HG03571 (cell line): ENCODE measurements around the gene RASA1.

Source experiments
- ATAC-seq: cut with Tn5 transposase; IDR thresholded peaks from one replicate; pipeline ENCODE4 v1.9.1; 2021; ENCODE audit not compliant: unreplicated experiment

RASA1 gene

DNA sequence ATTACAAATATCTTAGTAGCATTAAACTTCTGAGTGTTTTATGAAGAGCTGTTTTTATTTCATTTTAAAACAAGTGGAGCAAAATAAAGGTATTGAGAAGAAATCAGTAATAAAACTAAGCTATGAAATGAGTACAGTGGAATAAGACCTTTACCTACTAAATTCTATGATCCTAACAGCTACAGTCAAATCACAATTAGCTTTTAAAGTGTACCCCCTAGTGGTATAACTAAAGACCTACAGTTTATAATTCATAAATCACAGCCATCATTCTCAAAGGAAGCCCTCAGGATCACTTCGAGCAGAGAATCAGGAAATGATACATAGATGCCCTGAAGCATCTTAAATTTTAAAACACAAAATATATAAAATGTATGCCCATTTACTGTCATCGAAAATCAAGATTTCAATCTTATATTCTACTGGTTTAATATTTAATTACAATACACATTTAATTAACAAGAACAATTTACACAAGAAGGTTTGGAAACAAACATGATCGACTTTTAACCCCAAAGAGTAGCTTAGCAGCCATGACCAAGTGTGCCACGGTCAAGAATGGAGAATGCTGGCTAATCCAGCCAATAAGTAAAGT, 132.7 kb downstream of the RASA1 start:
- peak; percentile 66 for ATAC-seq

DNA sequence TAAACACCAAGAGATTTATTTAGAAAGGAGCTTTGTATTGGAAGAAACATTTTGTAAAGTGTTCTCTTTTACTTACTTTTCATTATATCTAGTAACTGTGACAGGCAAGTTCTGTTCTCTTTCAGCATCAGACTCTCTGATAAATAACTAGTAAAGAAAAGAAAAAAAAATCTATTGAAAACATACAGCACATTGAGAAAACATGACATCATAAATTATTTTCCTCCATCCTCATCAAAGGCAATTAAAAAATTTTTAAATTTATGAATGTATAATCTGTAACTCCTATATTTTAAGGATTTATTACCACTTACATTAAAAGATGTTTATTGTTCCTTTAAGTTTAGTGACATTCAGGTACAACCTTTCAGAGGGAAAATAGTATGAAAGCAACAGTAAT, 133.9 kb downstream of the RASA1 start:
- no peak for ATAC-seq

DNA sequence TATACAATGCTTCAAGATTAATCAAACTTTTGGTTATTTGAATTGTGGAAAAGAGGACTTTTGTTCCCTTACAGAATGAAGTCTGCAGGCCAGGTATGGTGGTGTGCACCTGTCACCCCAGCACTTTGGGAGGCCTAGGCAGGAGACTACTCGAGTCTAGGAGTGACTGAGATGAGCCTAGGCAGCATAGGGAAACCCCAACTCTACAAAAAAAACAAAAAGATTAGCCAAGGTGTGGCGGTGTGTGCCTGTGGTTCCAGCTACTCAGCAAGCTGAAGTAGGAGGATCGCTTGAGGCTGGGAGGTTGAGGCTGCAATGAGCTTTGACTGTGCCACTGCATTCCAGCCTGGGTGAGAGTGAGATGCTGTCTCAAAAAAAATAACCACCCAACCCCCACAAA, 135.7 kb downstream of the RASA1 start:
- no peak for ATAC-seq

DNA sequence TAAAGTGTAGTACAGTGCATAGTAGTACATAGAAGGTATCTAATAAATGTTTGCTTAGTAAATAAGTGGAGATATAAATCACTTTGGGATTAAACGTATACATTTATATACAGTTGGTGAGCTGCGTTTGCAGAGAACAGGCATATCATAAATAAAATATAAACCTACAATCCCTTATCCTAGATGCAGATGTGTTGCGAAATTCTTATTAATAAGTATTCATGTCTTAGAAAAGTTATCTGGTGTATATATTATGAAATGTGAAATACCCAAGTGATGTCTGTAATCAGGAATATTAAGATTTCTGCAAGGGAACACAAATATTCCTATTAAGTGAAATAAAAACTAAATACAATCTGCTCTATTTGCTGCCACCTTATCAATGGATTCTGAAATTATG, 136.2 kb downstream of the RASA1 start:
- ATAC-seq, result no peak

DNA sequence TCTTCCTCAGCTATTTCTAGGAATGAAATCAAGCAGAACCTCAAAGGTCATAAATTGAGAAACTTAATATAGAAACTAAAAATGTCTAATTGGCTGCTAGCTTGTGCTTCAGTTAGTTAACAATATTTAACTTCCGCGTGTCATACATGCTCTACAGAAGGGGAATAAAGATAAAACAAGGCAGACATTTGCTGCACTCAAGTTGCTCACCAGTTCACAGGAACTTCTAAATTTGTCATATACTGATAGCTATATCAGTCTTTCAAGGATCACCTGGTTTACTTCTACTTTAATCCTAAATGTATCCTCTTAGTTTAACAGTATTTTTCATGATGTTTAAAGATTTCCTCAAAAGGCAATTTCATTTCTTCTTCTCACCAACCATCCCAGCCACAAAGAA, 136.7 kb downstream of the RASA1 start:
- ATAC-seq, result no peak

DNA sequence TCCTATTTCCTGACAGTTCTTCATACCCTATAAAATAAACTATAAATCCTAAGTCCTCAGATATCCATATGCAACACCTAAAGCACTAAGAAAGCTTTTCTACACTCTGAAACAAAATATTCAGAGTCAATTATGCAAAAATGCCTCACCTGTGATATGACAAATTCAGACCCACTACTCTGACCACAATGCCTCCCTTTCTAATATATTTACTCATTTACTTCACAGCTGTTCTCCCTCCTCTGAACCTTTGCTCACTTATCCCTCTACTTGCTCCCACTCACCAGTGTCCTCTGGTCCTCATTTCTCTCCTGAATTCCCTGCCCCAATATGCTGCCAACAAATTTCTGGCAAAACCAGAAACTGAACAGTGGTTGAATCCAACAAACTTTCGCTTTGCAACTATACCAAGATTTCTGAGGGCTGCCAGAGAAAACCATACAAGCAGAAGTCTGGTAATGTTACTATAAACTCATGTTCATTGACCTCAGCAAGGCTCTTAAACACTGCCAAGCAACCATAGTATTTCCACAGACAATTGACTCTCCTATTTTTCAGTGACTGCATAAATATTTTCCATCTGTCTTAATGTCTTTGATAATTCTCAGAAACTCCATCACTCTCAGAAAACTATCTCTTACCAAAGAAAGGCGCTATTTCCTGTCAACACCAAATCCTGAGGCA, 137.9 kb downstream of the RASA1 start:
- no peak for ATAC-seq

DNA sequence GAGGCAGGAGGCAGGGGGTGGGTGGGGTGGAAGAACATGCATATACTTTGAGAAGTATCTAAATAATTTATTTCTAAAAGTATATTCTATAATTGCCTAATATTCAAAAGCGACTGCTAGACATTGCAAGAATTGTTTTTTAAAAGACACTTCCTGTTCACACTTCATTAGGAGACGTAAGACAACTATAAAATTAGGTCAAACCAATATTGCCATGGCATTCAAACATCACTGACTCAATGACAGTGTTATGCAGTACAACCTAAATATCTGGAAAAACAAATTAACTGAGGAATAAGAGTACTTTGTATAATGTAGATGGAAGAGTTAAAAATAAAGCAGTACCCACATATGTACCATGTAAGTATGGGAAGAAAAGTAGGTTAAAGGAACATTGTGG, 140.5 kb downstream of the RASA1 start:
- ATAC-seq, result no peak

DNA sequence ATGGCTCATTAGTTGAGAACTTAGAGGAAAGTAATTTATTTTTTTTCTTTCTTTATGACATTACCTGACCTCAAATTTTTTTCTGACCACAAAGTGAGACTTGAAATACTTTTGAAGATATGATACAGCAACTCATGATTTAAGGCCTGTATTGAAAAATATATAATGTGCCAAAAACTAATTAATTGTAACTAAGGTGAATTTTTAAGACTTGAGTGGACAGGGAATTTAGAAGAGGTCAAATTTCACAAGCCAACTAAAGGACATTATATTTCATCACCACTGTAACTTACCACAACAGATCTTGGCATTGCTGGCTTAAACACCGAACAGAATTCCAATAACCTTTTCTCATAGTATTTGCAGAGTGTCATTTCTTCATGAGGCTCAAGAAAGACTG, 143.2 kb downstream of the RASA1 start:
- no peak for ATAC-seq

DNA sequence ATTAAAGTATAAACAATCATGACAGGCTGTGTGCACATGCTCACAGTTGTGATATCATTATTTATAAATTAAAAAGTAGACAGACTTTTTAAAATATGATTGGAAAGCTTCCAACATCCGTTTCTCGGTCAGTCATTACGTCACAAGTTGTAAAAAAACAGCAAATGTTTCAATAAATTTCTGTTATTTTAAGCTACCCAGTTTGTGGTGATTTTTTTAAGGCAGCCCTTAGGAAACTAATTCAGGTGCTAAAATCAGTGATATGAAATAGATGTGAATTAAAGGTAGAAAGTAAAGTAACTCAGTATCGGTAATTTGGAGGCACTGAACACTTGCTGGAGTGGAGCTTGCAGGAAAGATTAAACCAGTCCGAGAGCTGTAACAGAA, 143.9 kb downstream of the RASA1 start:
- no peak for ATAC-seq

DNA sequence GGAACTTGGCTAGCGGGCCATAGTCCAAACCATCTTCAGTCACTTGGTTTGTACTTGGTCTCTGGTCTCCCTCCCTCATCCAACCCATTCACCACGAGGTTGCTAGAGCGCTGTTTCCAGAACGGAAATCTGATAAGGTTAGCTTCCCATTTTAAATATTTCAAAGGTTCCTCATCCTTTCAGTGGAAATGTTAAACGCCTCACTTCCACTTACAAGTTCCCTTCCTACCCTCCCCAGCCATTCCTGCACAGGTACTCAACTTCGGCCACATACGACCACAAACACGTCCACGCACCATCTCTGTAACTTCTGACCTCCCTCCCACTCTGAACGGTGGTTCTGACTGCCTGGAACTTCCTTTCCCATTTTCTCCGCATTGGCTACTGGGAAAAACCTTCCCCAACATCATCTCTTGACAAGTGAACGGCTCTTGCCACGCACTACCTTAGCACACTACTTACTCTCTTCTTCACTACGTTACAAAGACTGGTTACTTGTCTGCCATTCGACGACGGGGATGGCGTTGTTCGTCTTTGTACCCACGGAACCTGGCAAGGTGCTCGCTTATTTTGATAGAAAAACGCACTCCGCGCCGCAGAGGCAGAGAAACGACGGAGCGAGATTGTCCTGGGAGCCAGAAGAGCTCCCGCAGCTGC, 144.4 kb downstream of the RASA1 start:
- ATAC-seq, result peak; percentile 12

DNA sequence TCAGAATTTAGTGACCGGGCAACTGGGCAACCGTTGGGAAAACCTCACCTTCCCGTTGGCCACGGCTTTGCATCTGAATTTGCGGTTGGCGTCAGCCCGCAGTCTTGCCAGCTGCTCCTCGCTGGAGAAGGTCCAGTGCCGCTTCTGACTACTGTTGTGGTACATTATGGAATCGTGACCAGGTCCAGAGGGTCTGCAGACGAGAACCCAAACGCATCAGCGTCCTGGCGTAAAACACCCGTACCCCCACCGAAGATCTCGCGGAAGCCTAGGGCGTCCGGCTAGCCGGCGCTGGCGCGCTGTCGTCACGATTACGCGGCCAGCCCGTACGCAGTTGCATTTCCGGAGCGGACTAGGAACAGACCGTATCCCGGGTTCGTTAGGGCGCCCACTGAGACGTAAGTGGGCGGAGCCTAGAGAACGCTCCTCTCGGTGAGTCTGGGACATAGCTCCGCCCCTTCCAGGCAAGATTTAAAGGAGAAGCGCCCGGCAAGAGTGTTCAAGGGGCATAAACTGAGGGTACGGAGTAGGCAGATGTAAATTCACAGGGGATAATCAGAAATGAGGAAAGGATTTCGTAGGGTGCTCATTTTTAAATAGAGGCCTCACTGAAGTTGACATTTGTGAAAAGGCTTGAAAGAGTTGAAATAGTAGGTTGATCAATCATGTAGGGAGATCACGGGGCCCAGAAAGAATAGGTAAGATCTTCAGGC, 145.1 kb downstream of the RASA1 start, which contains the start of gene CCNH:
Gene CCNH (minus strand): TSS at position 301 of the 713 bp plus-strand sequence. CDS start 136 bp downstream, at position 165.
- peak; percentile 100 for ATAC-seq

DNA sequence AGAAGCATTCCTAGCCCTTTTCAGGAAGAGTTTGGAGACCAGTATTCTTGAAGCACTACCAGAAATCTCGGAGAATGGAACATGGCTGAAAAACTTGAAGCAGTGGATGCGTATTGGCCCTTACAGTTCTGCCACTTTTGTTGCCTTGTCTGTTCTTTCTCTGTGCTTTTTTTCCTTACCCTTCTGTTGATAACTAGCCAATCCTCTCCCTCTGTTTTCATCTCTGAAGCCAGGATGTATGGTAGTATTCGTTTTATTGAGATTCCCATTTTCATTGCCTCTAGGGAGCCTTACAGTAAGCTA, 145.6 kb downstream of the RASA1 start:
- no peak for ATAC-seq

DNA sequence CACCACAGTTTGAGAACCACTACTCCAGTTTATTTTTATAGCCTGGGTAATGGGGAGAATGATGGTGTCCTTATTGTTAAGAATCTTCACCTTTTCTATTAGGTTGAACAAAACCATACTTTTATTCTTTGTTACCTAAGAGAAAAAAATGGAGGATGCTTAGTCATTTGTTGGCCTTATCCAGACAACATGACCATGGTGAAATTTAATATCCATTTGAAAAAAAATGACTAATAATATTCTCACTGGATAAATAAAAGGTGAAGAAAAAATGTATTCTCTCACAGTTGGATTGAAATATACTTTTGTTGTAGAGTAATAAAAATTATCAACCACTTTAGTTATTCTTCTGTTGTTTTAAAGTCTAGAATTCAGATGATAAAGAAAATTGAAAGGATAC, 150.8 kb downstream of the RASA1 start:
- no peak for ATAC-seq

DNA sequence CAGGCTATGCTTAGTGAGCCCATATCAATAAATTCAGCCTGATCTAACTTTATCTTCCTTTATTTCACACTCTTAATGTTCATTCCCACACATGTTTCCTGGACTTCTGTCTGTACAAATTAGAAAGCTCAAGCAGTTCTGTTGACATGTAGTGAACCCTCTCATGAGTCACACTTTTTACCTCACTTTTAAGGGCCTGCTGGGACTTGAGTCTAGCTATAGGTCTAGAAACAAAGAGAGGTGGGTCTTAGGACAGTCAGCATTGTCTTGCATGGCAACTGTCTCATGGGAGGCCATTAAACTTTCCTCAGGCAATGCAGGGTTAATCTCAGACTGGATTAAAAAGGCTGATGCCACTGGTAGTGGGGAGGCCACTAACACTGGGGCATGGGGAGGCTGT, 153.6 kb downstream of the RASA1 start:
- ATAC-seq, result no peak

DNA sequence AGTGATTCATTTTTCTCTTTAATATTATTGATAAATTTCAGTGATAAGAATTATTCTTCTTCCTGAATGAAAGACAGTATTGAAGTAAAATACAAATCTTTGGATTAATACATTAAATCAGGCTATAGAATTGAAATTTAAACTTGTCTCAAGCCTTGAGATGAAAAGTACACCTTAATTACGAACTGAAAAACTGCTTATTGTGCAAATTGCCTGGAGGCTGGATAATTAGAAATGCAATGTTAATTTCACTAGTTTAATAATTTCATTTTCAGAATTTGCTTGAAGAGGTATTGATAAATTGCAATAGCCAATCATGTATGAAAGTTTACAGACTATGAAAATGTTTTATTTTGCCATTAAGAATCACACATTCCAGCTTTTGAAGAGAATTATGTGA, 156.1 kb downstream of the RASA1 start:
- no peak for ATAC-seq

DNA sequence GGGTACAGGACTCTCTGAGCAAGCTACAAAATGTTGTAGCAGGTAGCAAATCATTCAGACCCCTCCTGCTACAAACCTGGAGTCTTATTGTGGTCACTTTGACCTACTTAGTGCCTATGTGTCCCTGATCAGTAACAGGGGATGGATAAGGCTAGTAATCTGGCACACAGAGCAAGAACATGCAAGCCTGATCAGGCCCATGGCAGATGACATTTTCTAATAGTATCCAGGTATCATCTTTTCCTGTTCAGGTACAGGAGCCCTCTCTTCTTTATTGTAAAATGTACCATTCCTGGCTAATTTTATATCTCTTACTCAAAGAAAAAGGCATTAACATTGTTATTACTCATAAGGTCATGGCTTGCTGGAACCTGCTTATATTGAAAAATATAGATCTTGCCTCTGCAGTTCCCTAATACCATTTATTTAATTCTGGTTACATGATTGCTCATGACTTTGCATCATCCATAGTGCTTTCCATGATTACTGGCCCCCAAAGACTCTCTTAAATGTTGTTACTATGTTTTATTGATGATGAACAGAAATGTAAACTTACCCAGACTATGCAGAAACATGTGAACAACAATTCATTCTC, 163.3 kb downstream of the RASA1 start:
- no peak for ATAC-seq

DNA sequence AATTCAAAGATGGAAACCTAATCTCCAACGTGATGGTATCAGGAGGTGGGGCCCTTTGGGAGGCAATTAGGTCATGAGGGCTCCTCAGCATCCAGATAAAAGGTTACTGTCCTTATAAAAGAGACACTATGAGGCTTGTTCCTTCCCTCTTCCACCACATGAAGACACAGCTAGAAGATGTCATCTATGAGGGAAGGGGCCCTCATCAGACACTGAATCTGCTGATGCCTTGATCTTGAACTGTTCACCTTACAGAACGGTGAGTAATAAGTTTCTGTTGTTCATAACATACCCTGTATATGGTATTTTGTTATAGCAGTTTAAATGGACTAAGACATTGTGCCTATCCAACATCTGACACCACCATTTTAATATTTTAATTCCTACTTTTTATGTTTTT, 164.8 kb downstream of the RASA1 start:
- ATAC-seq, result no peak

DNA sequence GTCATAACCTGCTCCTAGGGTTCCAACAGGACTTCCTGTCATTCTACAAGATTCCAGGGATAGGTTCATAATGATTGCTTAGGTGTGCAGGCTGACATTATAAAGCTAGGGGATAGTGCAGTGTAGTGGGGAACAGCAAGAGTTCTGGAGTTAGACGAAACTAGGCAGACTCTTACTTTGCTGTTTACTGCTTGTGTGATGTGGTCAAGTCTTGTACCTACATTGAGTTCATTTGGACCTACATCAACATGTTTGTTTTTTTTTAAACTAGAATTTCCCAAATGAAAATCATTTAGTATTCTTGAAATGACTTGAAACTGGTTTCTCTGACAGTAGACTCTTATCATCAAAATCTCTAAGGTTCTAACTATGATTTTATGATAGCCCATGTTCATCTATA, 166.3 kb downstream of the RASA1 start:
- no peak for ATAC-seq

DNA sequence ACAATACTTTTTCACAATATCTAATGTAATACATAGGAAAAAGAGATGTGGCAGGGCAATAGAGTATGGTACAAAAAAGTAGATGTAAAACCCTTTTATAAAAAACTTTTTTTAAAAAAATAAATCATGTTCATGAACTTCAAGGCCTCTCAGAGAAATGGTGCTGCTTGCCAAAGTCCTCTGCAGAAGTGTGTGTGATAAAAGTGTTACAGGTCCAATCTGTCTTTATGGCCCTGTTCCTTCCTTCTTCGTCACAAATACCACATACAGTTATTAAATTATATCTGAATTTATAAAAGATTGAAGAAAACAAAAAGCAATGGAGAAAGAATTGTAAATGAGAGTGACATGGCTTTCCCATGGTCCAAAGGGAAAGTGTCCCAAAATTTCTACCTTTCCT, 166.8 kb downstream of the RASA1 start:
- no peak for ATAC-seq

DNA sequence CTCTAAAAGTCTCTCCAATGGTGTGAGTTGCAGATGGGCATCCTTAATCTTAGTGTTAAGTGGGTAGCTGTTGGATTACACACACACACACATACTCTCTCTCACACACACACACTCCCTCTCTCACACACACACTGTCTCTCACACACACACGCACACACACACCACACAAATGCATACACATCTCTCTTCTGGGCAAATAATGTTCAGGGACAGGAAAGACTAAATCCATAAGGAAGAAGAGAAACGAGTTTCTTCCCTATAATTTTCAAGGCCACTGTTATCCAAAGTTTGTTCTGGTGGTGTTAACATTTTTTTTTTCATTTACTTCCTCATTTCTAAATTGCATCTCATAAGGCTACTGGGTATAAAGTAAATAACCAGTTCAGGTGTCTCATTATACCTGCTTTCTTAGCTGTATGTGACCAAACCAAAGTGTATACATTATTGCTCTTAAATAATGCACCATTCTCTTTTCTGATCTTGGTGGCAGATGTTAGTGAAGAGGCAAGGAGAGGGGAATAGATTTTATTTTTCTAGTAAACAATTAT, 167.5 kb downstream of the RASA1 start:
- no peak for ATAC-seq

DNA sequence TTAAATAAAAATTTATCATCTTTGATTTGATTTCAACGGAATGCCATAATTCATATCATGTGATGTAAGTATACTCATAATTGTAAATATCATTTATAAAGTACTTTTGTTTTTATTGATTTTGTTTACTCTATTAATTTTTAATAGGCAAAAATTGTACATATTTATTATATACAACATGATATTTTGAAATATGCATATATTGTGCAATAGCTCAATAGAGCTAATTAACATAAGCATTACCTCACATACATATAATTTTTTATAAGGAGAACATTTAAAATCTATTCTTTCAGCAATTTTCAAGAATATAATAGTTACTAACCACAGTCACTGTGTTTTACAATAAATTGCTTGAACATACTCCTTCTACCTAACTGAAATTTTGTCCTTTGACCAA, 170.0 kb downstream of the RASA1 start:
- no peak for ATAC-seq
